ENCODE measurements around the gene FADS3. TPM values are rescaled to one million over a fixed set of nuclear protein-coding genes. Genes with fewer than 3 reads are reported as not detected.

The FADS3 gene
- total RNA-seq, 6 donors from 2014 or later, result 34.4 to 138 (median 106) TPM

GRCh38 chr11:61834278-61835048, 56.9 kb downstream of the FADS3 start:
- ATAC-seq (ENCODE audit: low FRiP score in 2 of 2), result peak; percentile 64 to 82
- Histone ChIP-seq H3K4me1 (peaks cover 24 to 40% (median 36%) of the 10 kb centered on the region in 4 donors), H3K9me3 (no peaks in the 10 kb centered on the region), H3K27me3 (no peaks in the 10 kb centered on the region), H3K4me3 (no peak overlapping the region), H3K36me3 (peaks cover 0 to 6% (median 2%) of the 10 kb centered on the region in 4 donors), H3K27ac (peak overlapping the region; percentile 68 to 81 (median 70))
- 30 to 45% methylated on average over 4 to 11 of the region's 12 CpGs for WGBS, 2 donors
- TF ChIP-seq, protein P1, sequence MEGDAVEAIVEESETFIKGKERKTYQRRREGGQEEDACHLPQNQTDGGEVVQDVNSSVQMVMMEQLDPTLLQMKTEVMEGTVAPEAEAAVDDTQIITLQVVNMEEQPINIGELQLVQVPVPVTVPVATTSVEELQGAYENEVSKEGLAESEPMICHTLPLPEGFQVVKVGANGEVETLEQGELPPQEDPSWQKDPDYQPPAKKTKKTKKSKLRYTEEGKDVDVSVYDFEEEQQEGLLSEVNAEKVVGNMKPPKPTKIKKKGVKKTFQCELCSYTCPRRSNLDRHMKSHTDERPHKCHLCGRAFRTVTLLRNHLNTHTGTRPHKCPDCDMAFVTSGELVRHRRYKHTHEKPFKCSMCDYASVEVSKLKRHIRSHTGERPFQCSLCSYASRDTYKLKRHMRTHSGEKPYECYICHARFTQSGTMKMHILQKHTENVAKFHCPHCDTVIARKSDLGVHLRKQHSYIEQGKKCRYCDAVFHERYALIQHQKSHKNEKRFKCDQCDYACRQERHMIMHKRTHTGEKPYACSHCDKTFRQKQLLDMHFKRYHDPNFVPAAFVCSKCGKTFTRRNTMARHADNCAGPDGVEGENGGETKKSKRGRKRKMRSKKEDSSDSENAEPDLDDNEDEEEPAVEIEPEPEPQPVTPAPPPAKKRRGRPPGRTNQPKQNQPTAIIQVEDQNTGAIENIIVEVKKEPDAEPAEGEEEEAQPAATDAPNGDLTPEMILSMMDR (IDR thresholded peaks at IDR 0.05), result no peak
- peak in 1 of 4 donors; percentile 26 for TF ChIP-seq EP300 (IDR thresholded peaks at IDR 0.05)
- TF ChIP-seq POLR2A (IDR thresholded peaks at IDR 0.05), result no peak
- DNase-seq, result peak; percentile 36 to 56

DNA sequence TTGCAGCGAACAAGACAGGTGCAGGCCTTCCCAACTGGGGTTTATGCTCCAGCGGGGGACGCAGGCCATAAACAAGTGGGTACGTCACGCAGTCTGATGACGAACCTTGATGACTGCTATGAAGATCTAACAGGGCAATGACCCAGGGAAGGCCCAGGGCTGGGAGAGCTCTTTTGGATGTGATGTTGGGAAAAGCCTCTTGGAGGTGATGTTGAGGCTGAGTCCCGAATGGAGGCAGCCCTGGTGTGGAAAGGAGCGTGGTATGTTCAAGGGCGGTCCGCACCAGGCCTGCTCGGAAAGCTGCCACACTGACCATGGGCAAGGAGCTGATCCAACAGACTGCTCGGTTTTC, 57.4 kb downstream of the FADS3 start:
- no peaks in the 10 kb centered on the region for H3K27me3 ChIP-seq
- no peak for DNase-seq
- H3K36me3 ChIP-seq, result peaks cover 0 to 4% (median 2%) of the 10 kb centered on the region in 4 donors
- no peaks in the 10 kb centered on the region for H3K9me3 ChIP-seq
- H3K4me3 ChIP-seq, result no peak overlapping the region
- TF ChIP-seq, protein P1 (IDR thresholded peaks at IDR 0.05), result no peak
- TF ChIP-seq EP300 (IDR thresholded peaks at IDR 0.05), result no peak
- TF ChIP-seq POLR2AphosphoS5 (IDR thresholded peaks at IDR 0.05), result no peak
- TF ChIP-seq POLR2A (IDR thresholded peaks at IDR 0.05), result no peak
- H3K4me1 ChIP-seq, result peaks cover 28 to 45% (median 42%) of the 10 kb centered on the region in 4 donors
- 94 to 96% methylated on average over 8 to 12 of the region's 12 CpGs for WGBS, 2 donors
- ATAC-seq (ENCODE audit: low FRiP score in 2 of 2), result no peak
- H3K27ac ChIP-seq, result peak overlapping the region; percentile 68 to 81 (median 70)

- 90% methylated on average over 11 of the region's 11 CpGs for WGBS, 2 donors
- H3K4me1 ChIP-seq, result peaks cover 32 to 48% (median 46%) of the 10 kb centered on the region in 4 donors
Observed at GRCh38 chr11:61833471-61833870, 57.9 kb downstream of the FADS3 start.

GRCh38 chr11:61832754-61833153, 58.6 kb downstream of the FADS3 start:
- no peak for DNase-seq
- no peaks in the 10 kb centered on the region for H3K9me3 ChIP-seq
- H3K27ac ChIP-seq, result no peak overlapping the region
- peaks cover 0 to 2% (median 0%) of the 10 kb centered on the region in 4 donors for H3K27me3 ChIP-seq
- H3K36me3 ChIP-seq, result no peaks in the 10 kb centered on the region
- no peak for ATAC-seq (ENCODE audit: low FRiP score in 2 of 2)
- TF ChIP-seq POLR2AphosphoS5 (IDR thresholded peaks at IDR 0.05) (no peak), POLR2A (IDR thresholded peaks at IDR 0.05) (no peak), EP300 (IDR thresholded peaks at IDR 0.05) (no peak)
- TF ChIP-seq, protein P1 (IDR thresholded peaks at IDR 0.05), result no peak
- H3K4me1 ChIP-seq, result peaks cover 35 to 55% (median 49%) of the 10 kb centered on the region in 4 donors
- no peak overlapping the region for H3K4me3 ChIP-seq
- WGBS, 2 donors, result 67 to 82% methylated on average over 7 of the region's 7 CpGs

More at GRCh38 chr11:61833471-61833870, 57.9 kb downstream of the FADS3 start:
- no peak overlapping the region for H3K27ac ChIP-seq
- H3K27me3 ChIP-seq, result peaks cover 0 to 2% (median 0%) of the 10 kb centered on the region in 4 donors
- no peak for ATAC-seq (ENCODE audit: low FRiP score in 2 of 2)
- TF ChIP-seq EP300 (IDR thresholded peaks at IDR 0.05), result no peak
- TF ChIP-seq, protein P1 (IDR thresholded peaks at IDR 0.05), result no peak
- TF ChIP-seq POLR2AphosphoS5 (IDR thresholded peaks at IDR 0.05), result no peak
- TF ChIP-seq POLR2A (IDR thresholded peaks at IDR 0.05), result no peak
- DNase-seq, result peak in 1 of 2 donors; percentile 38
- H3K4me3 ChIP-seq, result no peak overlapping the region
- H3K9me3 ChIP-seq, result no peaks in the 10 kb centered on the region
- peaks cover 0 to under 1% (median 0%) of the 10 kb centered on the region in 4 donors for H3K36me3 ChIP-seq

Data from upper lobe of left lung (tissue), 6 donors.